Neuronal stem cell (in vitro differentiated cells): ENCODE data around the gene PTGER3.
"Not testable (repeated sequence)": the region's sequence is repeated elsewhere in the genome, so short reads cannot be mapped to it uniquely, and the experiment has no call there.

Experiments
- DNase-seq: peaks from one replicate; pipeline ENCODE4 v3.0.0-alpha.2; 2013; ENCODE audit warnings: low spot score
- H2AFZ ChIP-seq: one replicate; pipeline ENCODE4 v1.6.1; 2013; ENCODE audit warnings: mild to moderate bottlenecking, low read length, inconsistent platforms
- H2AK5ac ChIP-seq: 2 replicates; pipeline ENCODE4 v1.6.1; 2013; ENCODE audit warnings: low read depth, mild to moderate bottlenecking, inconsistent platforms, low read length, moderate library complexity, mixed read lengths
- H2BK120ac ChIP-seq: 2 replicates; pipeline ENCODE4 v1.6.1; 2013; ENCODE audit warnings: low read depth, mild to moderate bottlenecking, inconsistent platforms, low read length, moderate library complexity, mixed read lengths
- H2BK12ac ChIP-seq: one replicate; pipeline ENCODE4 v1.6.1; 2013; ENCODE audit warnings: low read length, inconsistent platforms
- H2BK15ac ChIP-seq: 2 replicates; pipeline ENCODE4 v1.6.1; 2013; ENCODE audit warnings: mild to moderate bottlenecking, low read length, inconsistent platforms, mixed read lengths
- H2BK5ac ChIP-seq: one replicate; pipeline ENCODE4 v1.6.1; 2013; ENCODE audit warnings: inconsistent platforms, mild to moderate bottlenecking, low read length, moderate library complexity
- H3K14ac ChIP-seq: one replicate; pipeline ENCODE4 v1.6.1; 2013; ENCODE audit warnings: low read length, inconsistent platforms
- H3K18ac ChIP-seq: 2 replicates; pipeline ENCODE4 v1.6.1; 2013; ENCODE audit warnings: low read length, inconsistent platforms
- H3K23ac ChIP-seq: 2 replicates; pipeline ENCODE4 v1.6.1; 2013; ENCODE audit warnings: low read depth, mild to moderate bottlenecking, mixed read lengths, low read length, inconsistent platforms; ENCODE audit not compliant: poor library complexity
- H3K27ac ChIP-seq: replicated peaks from 3 replicates; pipeline ENCODE4 v1.5.1; 2013; ENCODE audit warnings: low read length, inconsistent platforms
- H3K27me3 ChIP-seq, 3 experiments: 2 replicates each; pipeline ENCODE4 v1.6.1; 2013; ENCODE audit warnings: low read length in 3 of 3, mild to moderate bottlenecking in 2 of 3, inconsistent platforms in 1 of 3, low read depth in 1 of 3, mixed read lengths in 1 of 3, moderate library complexity in 1 of 3; ENCODE audit not compliant: control insufficient read depth in 3 of 3, insufficient read depth in 3 of 3
- H3K36me3 ChIP-seq, 2 donors: replicated peaks in 1 of 2; 2 replicates each; pipeline ENCODE4 v1.6.1; 2013; ENCODE audit warnings: low read length in 2 of 2; ENCODE audit not compliant: control insufficient read depth in 2 of 2, insufficient read depth in 2 of 2
- H3K4ac ChIP-seq: 2 replicates; pipeline ENCODE4 v1.6.1; 2013; ENCODE audit warnings: inconsistent platforms, mild to moderate bottlenecking, low read length, moderate library complexity
- H3K4me1 ChIP-seq, 2 donors: 1 replicate in 1 of 2; 2 replicates in 1 of 2; pipeline ENCODE4 v1.6.1; 2013; ENCODE audit warnings: low read length in 2 of 2, low read depth in 1 of 2; ENCODE audit not compliant: control insufficient read depth in 2 of 2, insufficient read depth in 1 of 2
- H3K4me2 ChIP-seq: one replicate; pipeline ENCODE4 v1.6.1; 2013; ENCODE audit warnings: mild to moderate bottlenecking, low read length, inconsistent platforms; ENCODE audit not compliant: insufficient read depth, poor library complexity, severe bottlenecking
- H3K4me3 ChIP-seq, 2 donors: 2 replicates each; pipeline ENCODE4 v1.5.1; 2013; ENCODE audit warnings: low read length in 2 of 2, mild to moderate bottlenecking in 2 of 2, inconsistent platforms in 1 of 2, moderate library complexity in 1 of 2
- H3K79me1 ChIP-seq: one replicate; pipeline ENCODE4 v1.6.1; 2013; ENCODE audit warnings: low read depth, mild to moderate bottlenecking, inconsistent platforms, low read length, moderate library complexity
- H3K9ac ChIP-seq: one replicate; pipeline ENCODE4 v1.6.1; 2013; ENCODE audit warnings: mild to moderate bottlenecking, low read depth, low read length, inconsistent platforms; ENCODE audit not compliant: poor library complexity
- H3K9me3 ChIP-seq, 2 donors: replicated peaks in 1 of 2; 2 replicates each; pipeline versions ENCODE3 to v1.6.1; 2013; ENCODE audit warnings: low read length in 2 of 2, mild to moderate bottlenecking in 2 of 2, inconsistent platforms in 1 of 2, low read depth in 1 of 2, mixed read lengths in 1 of 2, moderate library complexity in 1 of 2; ENCODE audit not compliant: control insufficient read depth in 2 of 2, insufficient read depth in 1 of 2
- H4K8ac ChIP-seq: one replicate; pipeline ENCODE4 v1.6.1; 2013; ENCODE audit warnings: low read depth, mild to moderate bottlenecking, inconsistent platforms, low read length, moderate library complexity
- H4K91ac ChIP-seq: one replicate; pipeline ENCODE4 v1.6.1; 2013; ENCODE audit warnings: low read length, low read depth, mild to moderate bottlenecking, inconsistent platforms; ENCODE audit not compliant: poor library complexity
- WGBS, 2 donors: extraction: QIAGEN DNeasy Blood & Tissue Kit; methylation state at CpG; one replicate each; pipeline ENCODE4 v1.1.7; 2013; ENCODE audit warnings: missing lambda C conversion rate in 2 of 2, mixed read lengths in 1 of 2; ENCODE audit not compliant: insufficient read length in 2 of 2, insufficient replicate concordance in 1 of 2; ENCODE audit errors: extremely low coverage in 2 of 2; 5-methylcytosine and 5-hydroxymethylcytosine counted together

The PTGER3 gene

GRCh38 chr1:70945676-70946075 lies 101.9 kb downstream of the PTGER3 start:
- Histone ChIP-seq H2AK5ac (no peak overlapping the region), H3K23ac (no peak overlapping the region), H3K36me3 (no peaks in the 10 kb centered on the region), H3K27me3 (no peaks in the 10 kb centered on the region), H3K18ac (no peak overlapping the region), H2BK15ac (no peak overlapping the region), H3K4me3 (no peak overlapping the region), H4K8ac (no peak overlapping the region), H2AFZ (no peak overlapping the region), H4K91ac (no peak overlapping the region), H3K27ac (no peak overlapping the region), H3K79me1 (no peaks in the 10 kb centered on the region), H3K4me1 (no peaks in the 10 kb centered on the region), H2BK12ac (no peak overlapping the region), H3K14ac (no peak overlapping the region), H2BK5ac (no peak overlapping the region), H3K4me2 (no peak overlapping the region), H2BK120ac (no peak overlapping the region), H3K9me3 (no peaks in the 10 kb centered on the region), H3K9ac (no peak overlapping the region), H3K4ac (no peak overlapping the region)
- no CpG with 5 or more reads among the region's 2 CpGs for WGBS, 2 donors
- no peak for DNase-seq

DNA sequence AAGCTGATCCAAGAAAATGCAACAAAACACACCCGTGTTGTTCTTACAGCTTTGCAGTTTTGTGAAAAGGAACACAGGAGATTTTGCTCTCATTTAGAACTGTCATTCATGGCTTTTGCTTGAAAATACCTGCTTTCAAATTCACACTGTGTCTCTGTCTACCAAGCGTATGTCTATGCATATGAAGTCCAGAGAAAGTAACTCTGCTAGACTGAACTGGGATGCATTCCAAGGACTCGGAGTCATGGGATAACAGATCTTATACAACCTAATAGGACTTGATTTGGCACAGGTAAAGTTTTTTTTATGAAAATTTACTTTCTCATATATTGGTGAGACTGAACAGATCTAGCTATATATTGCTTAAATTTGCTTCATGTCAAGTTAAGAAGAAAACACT lies 102.4 kb downstream of the PTGER3 start:
- Histone ChIP-seq H2BK5ac (no peak overlapping the region), H3K23ac (no peak overlapping the region), H2BK15ac (no peak overlapping the region), H3K36me3 (no peaks in the 10 kb centered on the region), H3K4me2 (no peak overlapping the region), H3K79me1 (no peaks in the 10 kb centered on the region), H2AFZ (no peak overlapping the region), H2BK120ac (no peak overlapping the region), H4K8ac (no peak overlapping the region), H3K14ac (no peak overlapping the region), H3K18ac (no peak overlapping the region), H3K9ac (no peak overlapping the region), H2AK5ac (no peak overlapping the region), H3K4ac (no peak overlapping the region), H2BK12ac (no peak overlapping the region), H3K4me1 (no peaks in the 10 kb centered on the region), H4K91ac (no peak overlapping the region), H3K9me3 (no peaks in the 10 kb centered on the region), H3K27me3 (no peaks in the 10 kb centered on the region), H3K27ac (no peak overlapping the region), H3K4me3 (no peak overlapping the region)
- no peak for DNase-seq
- no CpG with 5 or more reads among the region's 3 CpGs for WGBS, 2 donors

- Histone ChIP-seq H2BK12ac (no peak overlapping the region), H2BK5ac (no peak overlapping the region), H3K27me3 (no peaks in the 10 kb centered on the region), H4K8ac (no peak overlapping the region), H3K79me1 (no peaks in the 10 kb centered on the region), H2AK5ac (no peak overlapping the region), H3K18ac (no peak overlapping the region), H4K91ac (no peak overlapping the region), H3K4me1 (no peaks in the 10 kb centered on the region), H3K4me2 (no peak overlapping the region), H3K23ac (no peak overlapping the region), H3K4me3 (no peak overlapping the region), H3K4ac (no peak overlapping the region), H2AFZ (no peak overlapping the region), H2BK15ac (no peak overlapping the region), H3K9ac (no peak overlapping the region), H3K27ac (no peak overlapping the region), H3K36me3 (no peaks in the 10 kb centered on the region), H3K9me3 (no peaks in the 10 kb centered on the region), H3K14ac (no peak overlapping the region), H2BK120ac (no peak overlapping the region)
- no peak for DNase-seq
- WGBS, 2 donors, result 100% methylated on average over 2 of the region's 2 CpGs
Observed at GRCh38 chr1:70941563-70941962, 106.1 kb downstream of the PTGER3 start.

GRCh38 chr1:70940398-70940797 lies 107.2 kb downstream of the PTGER3 start:
- not testable (repeated sequence) for H3K79me1 ChIP-seq, H3K4me2 ChIP-seq, H3K36me3 ChIP-seq, H3K4me1 ChIP-seq, H2BK15ac ChIP-seq, H3K9me3 ChIP-seq, H3K18ac ChIP-seq, H3K27ac ChIP-seq, H2AK5ac ChIP-seq, H2BK5ac ChIP-seq, H3K4ac ChIP-seq, H2BK12ac ChIP-seq, H3K4me3 ChIP-seq, H4K8ac ChIP-seq, H2BK120ac ChIP-seq, H2AFZ ChIP-seq, DNase-seq, H4K91ac ChIP-seq, H3K9ac ChIP-seq, H3K27me3 ChIP-seq, H3K14ac ChIP-seq, H3K23ac ChIP-seq
- WGBS, 2 donors, result no CpG with 5 or more reads among the region's 2 CpGs
